Pancreas (tissue), 10 donors: ENCODE data around the gene PADI1. TPM values are rescaled to one million over a fixed set of nuclear protein-coding genes. Genes with fewer than 3 reads are reported as not detected.

Source experiments
- ATAC-seq, 4 donors: fragments of 200-7000 bp; cut with Tn5 transposase; one replicate each; pipeline versions ENCODE4 v1.8.0 to v1.9.1; 2020; ENCODE audit warnings: mild to moderate bottlenecking in 4 of 4, moderate library complexity in 4 of 4
- DNase-seq, 6 donors: peaks; one replicate each; pipeline ENCODE4 v3.0.0-alpha.2; 2020
- FAIRE-seq: peaks from 2 replicates; lab custom pipeline; 2012; peaks lifted over from hg19 to GRCh38; lab: Jason Lieb, UNC
- H3K27ac ChIP-seq, 4 donors: fragments of 200-600 bp; sonication (generic); 1 replicate in 3 of 4; 2 replicates in 1 of 4; pipeline versions ENCODE4 v1.5.0 to v1.8.0; 2020
- H3K27me3 ChIP-seq, 4 donors: fragments of 200-600 bp; one replicate each; pipeline ENCODE4 v1.8.0; 2021
- H3K36me3 ChIP-seq, 3 donors: fragments of 200-600 bp; sonication (generic) in 1 of 3; one replicate each; pipeline versions ENCODE4 v1.5.0 to v1.8.0; 2020 to 2021
- H3K4me1 ChIP-seq, 3 donors: fragments of 200-600 bp; one replicate each; pipeline ENCODE4 v1.8.0; 2021
- H3K4me3 ChIP-seq, 4 donors: fragments of 200-600 bp; sonication (generic) in 2 of 4; one replicate each; pipeline versions ENCODE4 v1.5.0 to v1.8.0; 2020 to 2021
- H3K9me3 ChIP-seq, 4 donors: fragments of 200-600 bp; one replicate each; pipeline ENCODE4 v1.8.0; 2021
- CTCF ChIP-seq, 4 donors: fragments of 200-600 bp; sonication (generic) in 3 of 4; IDR thresholded peaks; one replicate each; pipeline versions ENCODE4 v1.5.0 to v1.8.0; 2021; ENCODE audit warnings: antibody characterized with exemption in 4 of 4
- WGBS, 2 donors: extraction: QIAGEN DNeasy Blood & Tissue Kit; methylation state at CpG; one replicate each; pipeline ENCODE4 v1.1.7; 2013; 5-methylcytosine and 5-hydroxymethylcytosine counted together
- intact Hi-C, 3 donors: fragments of 100-400 bp; cut with DNase I; formaldehyde crosslinking; loops; one replicate each; pipeline versions ENCODE4 v1.11.1 to v1.14.2; 2022
- polyA plus RNA-seq, 2 donors: library from polyadenylated mRNA; stranded (reverse); fragments of 200-250 nt; gene quantifications; one replicate each; pipeline ENCODE4 v1.2.3, GENCODE V29; 2013
- total RNA-seq, 6 donors: library from RNA; stranded (reverse); fragmentation: NEBNext Ultra II Directional in 4 of 6; extraction: Animal tissue kit (Norgen Biotek cat#: 25700) in 4 of 6; gene quantifications; one replicate each; pipeline versions ENCODE4 v1.2.1 to v1.2.4, GENCODE V29; 2021 to 2023
- donor health status: healthy with polysubstance abuse.
- donor health status: DM: no; HTN: no; CAD: no; lungs with moderate emphysema.
- donor health status: DM: no; HTN: no; CAD: no.
- donor health status: control.
- donor health status: control.
- donor health status: Bipolar disorder and iron deficiency.
- donor health status: DM: yes; HTN: yes; CAD: no.
- donor health status: DM: no; HTN: no; CAD: no.
- donor health status: DM: no; HTN: no; CAD: no.
- donor health status: DM: yes; HTN: yes; CAD: no.

Gene PADI1
- total and polyA plus RNA-seq, 8 donors, result 0.23 TPM; not detected in 7

GRCh38 chr1:17224434-17224833 is 19.5 kb downstream of the PADI1 start:
- no peak for TF ChIP-seq CTCF (IDR thresholded peaks at IDR 0.05)
- Histone ChIP-seq H3K27me3 (no peaks in the 10 kb centered on the region), H3K27ac (no peak overlapping the region), H3K9me3 (no peaks in the 10 kb centered on the region), H3K4me3 (no peak overlapping the region), H3K36me3 (no peaks in the 10 kb centered on the region), H3K4me1 (no peaks in the 10 kb centered on the region)
- no peak for FAIRE-seq
- WGBS, 2 donors, result 71 to 88% methylated on average over 4 of the region's 4 CpGs
- intact Hi-C loops, result no loop called here
- DNase-seq, result no peak
- ATAC-seq, result no peak

- no peak for ATAC-seq
- no peak for FAIRE-seq
- no peak for TF ChIP-seq CTCF (IDR thresholded peaks at IDR 0.05)
- no peak overlapping the region for H3K4me3 ChIP-seq
- intact Hi-C loops, result no loop called here
- H3K4me1 ChIP-seq, result no peaks in the 10 kb centered on the region
- WGBS, 2 donors, result 60 to 66% methylated on average over 6 of the region's 6 CpGs
- H3K36me3 ChIP-seq, result no peaks in the 10 kb centered on the region
- H3K9me3 ChIP-seq, result no peaks in the 10 kb centered on the region
- H3K27me3 ChIP-seq, result no peaks in the 10 kb centered on the region
- no peak for DNase-seq
- no peak overlapping the region for H3K27ac ChIP-seq
Observed at GRCh38 chr1:17225140-17225539, 20.2 kb downstream of the PADI1 start.

GRCh38 chr1:17227358-17227915 is 22.5 kb downstream of the PADI1 start:
- TF ChIP-seq CTCF (IDR thresholded peaks at IDR 0.05), result no peak
- 79 to 83% methylated on average over 7 of the region's 7 CpGs for WGBS, 2 donors
- intact Hi-C loops, result no loop called here

GRCh38 chr1:17228619-17229018 is 23.7 kb downstream of the PADI1 start:
- Histone ChIP-seq H3K9me3 (no peaks in the 10 kb centered on the region), H3K36me3 (no peaks in the 10 kb centered on the region), H3K4me3 (no peak overlapping the region), H3K27me3 (no peaks in the 10 kb centered on the region), H3K27ac (no peak overlapping the region), H3K4me1 (peaks cover 0 to 4% (median under 1%) of the 10 kb centered on the region in 3 donors)
- intact Hi-C loops, result no loop called here
- no peak for ATAC-seq
- 69 to 75% methylated on average over 8 of the region's 8 CpGs for WGBS, 2 donors
- no peak for TF ChIP-seq CTCF (IDR thresholded peaks at IDR 0.05)
- FAIRE-seq, result no peak
- DNase-seq, result no peak

More at GRCh38 chr1:17227358-17227915, 22.5 kb downstream of the PADI1 start:
- no peak for FAIRE-seq
- H3K9me3 ChIP-seq, result no peaks in the 10 kb centered on the region
- ATAC-seq, result no peak
- H3K27me3 ChIP-seq, result no peaks in the 10 kb centered on the region
- H3K36me3 ChIP-seq, result no peaks in the 10 kb centered on the region
- no peak for DNase-seq
- H3K4me3 ChIP-seq, result no peak overlapping the region
- H3K27ac ChIP-seq, result no peak overlapping the region
- no peaks in the 10 kb centered on the region for H3K4me1 ChIP-seq

- no peak overlapping the region for H3K4me3 ChIP-seq
- no peak for TF ChIP-seq CTCF (IDR thresholded peaks at IDR 0.05)
- DNase-seq, result no peak
- H3K27me3 ChIP-seq, result no peaks in the 10 kb centered on the region
- no peak for ATAC-seq
- no peak for FAIRE-seq
- H3K9me3 ChIP-seq, result no peaks in the 10 kb centered on the region
- 70 to 78% methylated on average over 6 of the region's 6 CpGs for WGBS, 2 donors
- no peak overlapping the region for H3K27ac ChIP-seq
- H3K36me3 ChIP-seq, result no peaks in the 10 kb centered on the region
- intact Hi-C loops, result no loop called here
- peaks cover 2 to 5% (median 4%) of the 10 kb centered on the region in 3 donors for H3K4me1 ChIP-seq
Observed at GRCh38 chr1:17229379-17229778, 24.5 kb downstream of the PADI1 start.
